ENCODE measurements around the gene NPIPB6.

NPIPB6 gene

DNA sequence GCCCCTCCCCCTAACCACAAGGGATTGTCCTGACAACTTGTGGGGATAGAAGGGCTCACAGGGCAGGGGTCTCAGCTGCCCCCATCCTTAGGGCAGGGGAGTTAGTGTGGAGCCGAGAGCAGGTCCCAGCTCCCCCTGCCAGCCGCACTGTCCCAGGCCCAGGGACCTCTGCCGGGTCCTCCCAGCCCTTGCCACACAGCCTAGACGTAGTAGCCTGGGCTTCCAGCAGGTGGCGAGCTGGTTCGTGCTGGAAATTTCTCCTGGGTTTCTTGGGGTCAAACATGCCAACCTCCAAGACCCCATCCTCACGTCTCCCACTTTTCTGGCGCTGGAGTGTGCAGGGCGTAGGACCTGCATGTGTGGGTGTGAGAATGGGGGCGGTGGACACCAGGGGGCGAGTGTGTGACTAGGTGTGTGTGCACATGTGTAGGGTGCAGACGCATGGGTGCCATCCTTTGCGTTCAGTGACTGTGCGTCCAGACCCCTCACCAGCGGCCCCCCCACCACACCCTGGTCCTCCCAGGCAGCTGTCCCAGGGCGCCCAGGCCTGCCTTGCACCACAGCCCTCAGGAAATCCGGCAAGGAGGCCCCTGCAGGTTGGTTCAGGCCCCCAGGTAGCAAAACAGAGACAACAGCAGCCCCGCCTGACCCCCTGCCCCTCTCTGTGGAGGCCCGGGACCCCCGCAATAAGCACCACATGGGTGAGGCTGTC, 41.5 kb downstream of the NPIPB6 start:
- DNase-seq: no peak

DNA sequence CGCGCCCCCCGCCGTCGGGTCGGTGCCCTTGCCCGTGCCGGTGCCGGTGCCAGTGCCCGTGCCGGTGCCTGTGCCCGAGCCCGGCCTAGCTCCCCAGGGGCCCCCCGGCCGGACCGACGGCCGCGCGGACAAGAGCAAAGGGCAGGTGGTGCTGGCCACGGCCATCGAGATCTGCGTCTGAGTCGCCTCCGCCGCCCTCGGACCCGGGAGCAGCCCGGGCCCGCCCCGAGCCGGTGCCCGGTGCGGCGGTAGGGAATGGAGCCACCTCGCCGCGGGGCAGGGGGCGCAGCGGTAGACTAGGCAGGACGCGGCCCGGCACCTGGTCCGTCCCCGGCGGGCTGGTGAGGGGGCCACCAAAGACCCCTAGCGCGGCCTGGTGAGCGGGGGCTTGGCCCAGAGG, 42.6 kb downstream of the NPIPB6 start:
- DNase-seq: no peak

DNA sequence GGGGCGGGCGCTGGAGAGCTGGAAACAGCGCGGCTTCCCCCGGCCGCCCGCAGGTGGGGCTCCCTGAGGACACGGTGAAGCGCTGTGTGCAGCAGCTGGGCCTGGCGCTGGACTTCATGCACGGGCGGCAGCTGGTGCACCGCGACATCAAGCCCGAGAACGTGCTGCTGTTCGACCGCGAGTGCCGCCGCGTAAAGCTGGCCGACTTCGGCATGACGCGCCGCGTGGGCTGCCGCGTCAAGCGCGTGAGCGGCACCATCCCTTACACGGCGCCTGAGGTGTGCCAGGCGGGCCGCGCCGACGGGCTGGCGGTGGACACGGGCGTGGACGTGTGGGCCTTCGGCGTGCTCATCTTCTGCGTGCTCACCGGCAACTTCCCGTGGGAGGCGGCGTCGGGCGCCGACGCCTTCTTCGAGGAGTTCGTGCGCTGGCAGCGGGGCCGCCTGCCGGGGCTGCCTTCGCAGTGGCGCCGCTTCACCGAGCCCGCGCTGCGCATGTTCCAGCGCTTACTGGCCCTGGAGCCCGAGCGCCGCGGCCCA, 43.2 kb downstream of the NPIPB6 start:
- no peak for DNase-seq

DNA sequence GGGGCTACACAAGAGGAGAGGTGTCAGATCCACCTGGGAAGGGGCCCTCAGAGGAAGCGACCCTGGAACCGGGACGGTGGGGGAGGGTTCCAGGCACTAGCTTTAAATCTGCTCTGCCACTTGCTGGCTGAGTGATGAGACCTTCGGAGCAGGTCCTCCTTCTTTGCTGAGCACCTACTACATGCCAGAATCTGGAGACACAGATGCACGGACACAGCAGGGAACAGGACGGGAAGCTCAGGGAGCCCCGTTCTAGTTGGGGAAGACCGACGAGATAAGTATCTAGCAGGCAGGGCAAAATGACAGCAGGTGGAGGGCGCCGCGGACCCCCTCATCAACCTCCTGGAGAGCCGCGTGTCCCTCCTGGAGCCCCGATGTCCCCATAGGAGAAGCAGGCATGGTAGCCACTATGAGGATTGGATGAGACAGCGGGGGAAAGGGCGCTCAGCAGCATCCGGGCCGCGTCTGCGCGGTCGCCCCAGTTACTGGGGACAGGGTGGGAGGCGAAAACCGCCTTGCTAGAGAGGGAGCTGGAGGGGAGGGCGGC, 43.8 kb downstream of the NPIPB6 start:
- DNase-seq: no peak

DNA sequence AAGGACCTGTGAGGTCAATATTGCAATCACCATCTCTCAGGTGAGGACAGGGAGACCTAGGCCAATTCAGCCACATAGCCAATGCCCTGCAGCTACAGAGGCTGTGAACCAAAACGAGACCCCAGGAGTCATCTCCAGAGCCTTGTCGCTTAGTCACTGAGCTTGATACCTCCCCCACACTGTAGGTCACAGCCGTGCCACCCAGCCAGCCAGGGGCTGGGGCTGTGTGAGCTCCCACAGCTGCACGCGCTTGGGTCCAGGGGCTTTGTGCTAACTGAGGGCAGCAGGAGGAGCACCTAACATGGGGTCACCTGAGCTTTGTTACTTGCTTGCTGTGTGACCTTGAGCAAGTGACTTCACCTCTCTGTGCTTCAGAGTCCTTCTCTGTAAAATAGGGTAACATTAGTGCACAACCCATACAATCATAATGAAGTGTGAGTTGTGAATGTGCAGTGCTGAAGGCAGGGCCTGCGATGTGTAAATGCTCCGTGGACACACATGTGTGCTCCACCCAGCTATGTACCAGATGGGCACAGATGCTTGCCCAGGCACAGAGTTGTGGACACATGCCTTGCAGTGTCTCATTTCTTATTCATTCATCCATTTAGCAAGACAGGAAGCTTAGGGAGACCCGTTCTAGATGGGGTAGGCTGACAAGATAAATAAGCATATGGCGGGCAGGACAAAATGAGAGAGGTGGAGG, 45.1 kb downstream of the NPIPB6 start:
- no peak for DNase-seq

DNA sequence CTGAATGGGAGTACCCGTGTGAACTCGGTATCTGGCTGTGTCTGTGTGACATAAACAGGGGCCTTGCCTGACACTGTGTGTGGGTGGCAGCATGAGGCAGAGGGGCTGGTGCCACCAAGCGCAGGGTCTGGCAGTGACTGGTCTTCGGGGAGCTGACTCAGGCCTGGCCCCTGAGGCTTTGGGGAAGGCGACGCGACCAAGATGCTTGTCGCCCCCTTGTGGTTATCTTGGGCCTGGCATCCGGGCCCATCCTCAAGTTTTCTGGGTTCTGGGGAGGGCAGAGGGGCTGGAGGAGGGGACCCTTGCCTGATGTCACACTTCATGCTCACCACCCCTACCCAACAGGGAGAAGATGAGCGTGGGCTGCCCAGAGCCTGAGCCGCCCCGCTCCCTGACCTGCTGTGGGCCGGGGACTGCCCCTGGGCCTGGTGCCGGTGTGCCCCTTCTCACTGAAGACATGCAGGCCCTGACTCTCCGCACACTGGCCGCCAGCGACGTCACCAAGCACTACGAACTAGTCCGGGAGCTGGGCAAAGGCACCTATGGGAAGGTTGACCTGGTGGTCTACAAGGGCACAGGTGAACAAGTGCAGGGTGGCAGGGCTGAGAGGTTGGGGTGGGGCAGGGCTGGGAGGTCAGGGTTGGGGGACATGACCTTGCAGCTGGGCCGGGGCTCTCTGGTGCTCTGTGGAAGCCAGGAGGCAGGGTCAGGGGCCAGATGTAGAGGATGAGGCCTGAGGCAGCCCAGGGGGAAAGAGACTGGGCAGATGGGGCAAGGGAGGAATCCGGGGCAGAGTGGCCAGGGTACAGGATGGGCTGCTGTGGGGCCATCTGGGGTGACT, 46.0 kb downstream of the NPIPB6 start:
- DNase-seq: no peak

DNA sequence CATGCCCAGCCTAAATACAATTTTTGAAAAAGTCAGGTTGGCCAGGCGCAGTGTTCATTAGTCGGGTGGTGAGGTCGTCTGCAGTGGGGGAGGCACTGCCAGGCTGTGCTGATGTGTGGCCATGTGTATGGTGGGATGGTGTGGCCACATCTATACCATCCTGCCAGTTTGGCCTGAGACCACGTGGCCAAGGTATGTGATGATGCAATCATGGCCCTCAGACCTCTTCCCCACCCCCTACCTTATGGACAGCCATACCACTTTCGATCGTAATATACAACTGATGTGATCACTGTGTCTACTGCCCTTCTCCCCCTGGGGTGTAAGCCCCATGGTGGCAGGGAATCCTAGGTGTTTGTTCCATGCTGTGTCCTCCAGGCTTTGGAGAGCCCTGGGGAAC, 47.3 kb downstream of the NPIPB6 start:
- no peak for DNase-seq

DNA sequence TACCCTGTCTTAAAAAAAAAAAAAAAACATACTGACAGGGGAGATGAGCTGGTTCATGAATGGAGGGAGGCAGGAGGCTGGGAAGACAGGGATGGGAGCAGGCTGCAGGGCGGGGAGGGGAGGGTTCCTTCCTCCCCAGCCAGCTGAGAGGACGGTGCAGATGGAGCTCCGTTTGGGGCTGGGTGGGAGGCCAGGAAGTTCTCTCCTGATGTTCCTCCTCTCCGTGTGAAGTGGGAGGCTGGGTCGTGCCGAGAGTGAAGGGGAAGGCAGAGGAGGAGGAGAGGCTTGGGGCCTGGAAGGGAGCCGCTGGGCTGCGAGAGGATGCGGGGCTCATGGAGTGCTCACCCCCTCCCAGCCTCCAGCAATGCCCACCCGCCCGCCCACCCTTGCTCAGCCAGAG, 49.7 kb downstream of the NPIPB6 start:
- DNase-seq: no peak

DNA sequence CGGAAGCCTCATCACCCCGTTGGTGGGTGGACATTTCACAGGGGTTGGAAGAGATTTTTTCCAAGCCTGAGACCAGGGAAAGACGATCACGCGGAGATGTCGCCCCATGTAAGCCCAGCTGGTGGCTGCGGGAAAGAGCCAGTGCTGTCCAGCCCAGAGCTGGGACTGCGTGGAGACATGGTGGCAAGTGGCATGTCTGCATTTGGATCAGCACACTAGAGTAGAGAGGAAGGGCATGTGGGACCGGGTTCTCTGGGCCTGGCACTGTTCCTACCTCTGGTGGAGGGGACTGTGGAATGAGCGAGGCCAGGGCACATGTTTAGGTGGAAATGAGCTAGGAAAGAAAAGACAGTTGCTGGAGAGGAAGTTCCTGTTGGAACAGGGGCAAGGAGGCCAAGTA, 51.0 kb downstream of the NPIPB6 start:
- DNase-seq: no peak

DNA sequence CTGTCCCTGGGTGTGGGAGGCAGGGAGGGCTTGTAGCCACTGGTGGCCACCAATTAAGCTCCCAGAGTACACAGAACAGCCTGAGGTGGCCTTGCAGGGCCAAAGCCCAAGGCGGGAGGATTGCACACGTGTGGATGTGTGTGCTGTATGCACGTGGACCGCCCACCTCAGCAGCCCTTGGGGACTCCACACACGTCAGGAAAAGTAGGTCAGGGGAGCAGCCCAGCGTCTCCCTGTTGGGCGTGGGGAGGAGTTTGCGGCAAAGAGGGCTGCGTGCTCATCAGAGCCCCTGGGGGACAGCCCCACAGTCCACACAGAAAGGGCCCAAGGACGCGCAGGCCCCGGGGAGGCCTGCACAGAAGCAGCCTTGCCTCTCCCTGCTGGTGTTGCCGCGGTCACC, 51.4 kb downstream of the NPIPB6 start:
- DNase-seq: no peak

DNA sequence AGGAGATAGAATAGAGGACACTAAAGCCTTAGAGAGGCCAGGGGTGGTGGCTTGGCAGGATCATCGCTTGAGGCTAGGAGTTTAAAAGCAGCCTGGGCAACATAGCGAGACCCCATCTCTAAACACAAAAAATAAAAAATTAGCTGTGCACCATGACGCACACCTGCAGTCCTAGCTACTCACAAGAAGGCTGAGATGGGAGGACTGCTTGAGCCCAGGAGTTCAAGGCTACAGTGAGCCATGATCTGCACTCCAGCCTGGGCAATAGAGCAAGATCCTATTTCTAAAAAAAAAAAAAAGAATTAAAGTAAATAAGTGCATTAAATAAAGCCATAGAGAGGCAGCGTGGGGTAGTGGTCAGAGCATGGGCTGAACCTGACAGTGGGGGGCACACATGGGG, 51.9 kb downstream of the NPIPB6 start:
- no peak for DNase-seq

DNA sequence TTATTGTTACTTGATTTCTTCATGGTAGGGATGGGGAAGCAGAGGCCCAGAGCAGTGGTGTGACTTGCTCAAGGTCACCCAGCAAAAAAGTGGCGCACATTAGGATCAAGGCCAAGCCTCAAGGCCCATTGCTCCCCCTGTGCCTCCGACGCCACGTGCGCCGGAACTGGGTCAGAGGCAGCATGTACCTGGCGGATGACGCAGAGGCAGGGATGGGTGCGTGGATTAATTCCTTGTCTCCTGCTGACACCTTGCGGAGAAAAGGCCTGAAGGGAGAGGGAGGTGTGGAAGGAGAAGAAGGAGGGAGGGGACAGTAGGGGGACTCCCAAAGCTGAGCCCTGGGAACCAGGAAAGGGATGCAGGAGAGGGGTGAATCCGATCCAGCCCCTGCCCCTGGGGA, 52.5 kb downstream of the NPIPB6 start:
- no peak for DNase-seq

DNA sequence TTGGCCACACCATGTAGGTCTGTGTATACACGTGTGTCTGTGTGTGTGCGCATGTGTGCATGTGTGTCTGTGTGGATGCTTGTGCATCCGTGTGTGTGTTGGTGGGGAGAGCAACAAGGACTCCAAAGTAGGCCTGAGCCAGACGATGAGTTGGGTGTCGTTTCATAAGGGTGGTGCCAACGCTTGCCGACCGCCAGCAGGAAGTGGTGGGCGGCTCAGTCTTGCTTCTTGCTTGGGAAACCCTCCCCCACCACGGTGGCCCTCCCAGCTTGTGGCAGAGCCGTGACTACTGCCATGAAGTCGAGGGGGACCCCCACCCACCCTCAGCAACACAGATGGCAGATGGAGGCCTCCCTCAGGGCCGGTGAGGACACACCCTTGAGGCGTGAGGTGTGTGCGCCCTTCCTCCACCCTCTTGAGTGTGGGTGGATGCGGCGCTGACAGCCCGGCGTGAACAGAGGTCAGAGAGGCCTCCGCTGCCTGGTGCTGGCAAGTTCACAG, 53.4 kb downstream of the NPIPB6 start:
- DNase-seq: no peak

DNA sequence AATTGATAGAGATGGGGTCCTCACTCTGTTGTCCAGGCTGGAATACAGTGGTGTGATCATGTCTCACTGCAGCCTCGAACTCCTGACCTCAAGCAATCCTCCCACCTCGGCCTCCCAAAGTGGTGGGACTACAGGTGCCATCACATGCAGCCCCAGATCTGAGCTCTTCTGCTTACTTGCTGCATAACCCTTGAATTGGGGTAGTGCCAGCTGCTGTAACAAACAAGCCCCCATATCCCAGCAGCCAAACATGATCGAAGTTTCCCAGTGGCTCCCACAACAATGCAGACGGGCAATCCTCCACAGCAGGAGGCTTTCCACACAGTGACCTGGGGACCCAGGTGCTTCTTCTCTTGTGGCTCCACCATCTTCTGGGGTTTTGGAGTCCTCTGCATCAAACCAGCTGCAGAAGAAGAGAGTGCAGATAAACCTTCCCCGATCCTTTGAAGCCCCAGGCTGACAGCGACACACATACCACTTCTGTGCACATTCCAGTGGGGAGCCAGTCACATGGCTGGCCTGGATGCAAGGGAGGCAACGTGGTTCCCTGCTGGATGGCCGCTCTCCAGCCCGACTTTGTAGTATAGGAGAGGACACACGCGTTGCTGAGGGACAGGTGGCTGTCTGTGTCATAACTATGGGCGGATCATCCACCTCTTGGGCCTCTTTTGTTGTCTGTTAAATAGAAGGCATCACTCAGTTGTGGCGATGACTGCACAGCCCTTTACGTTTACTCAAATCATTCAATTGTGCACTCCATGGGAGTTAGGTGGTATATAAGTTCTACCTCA, 54.3 kb downstream of the NPIPB6 start:
- DNase-seq: no peak

DNA sequence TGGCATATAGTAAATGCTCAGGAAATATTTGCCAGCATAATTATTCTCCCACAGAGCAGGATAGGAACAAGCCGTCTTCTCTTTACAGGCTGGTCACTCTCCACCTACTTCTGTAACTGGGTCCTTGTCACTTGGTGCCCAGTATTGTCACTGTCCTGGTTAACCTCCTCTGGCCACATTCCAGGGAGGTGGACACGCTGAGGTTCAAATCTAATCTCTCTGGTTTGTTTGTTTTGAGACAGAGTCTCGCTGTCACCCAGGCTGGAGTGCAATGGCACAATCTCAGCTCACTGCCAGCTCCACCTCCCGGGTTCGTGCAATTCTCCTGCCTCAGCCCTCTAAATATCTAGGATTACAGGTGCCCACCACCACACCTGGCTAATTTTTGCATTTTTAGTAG, 55.4 kb downstream of the NPIPB6 start:
- DNase-seq: no peak

DNA sequence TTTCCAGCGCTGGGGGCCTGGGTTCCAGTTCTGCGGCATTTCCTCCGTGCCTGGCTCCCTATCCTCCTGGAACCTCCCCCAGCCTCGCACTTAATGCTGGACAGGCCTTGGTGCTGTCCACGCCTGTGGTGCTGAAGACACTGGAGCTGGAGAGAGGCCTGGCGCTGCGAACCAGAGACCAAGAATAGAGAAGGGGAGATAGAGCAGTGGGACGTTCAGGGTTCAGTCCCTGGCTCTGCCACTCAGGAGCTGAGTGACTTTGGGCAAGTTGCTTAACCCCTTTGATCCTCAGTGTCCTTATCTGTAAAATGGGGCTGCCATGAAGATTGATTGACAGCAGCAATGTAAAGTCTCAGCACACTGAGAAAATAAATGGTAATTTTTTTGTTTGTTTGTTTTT, 59.1 kb downstream of the NPIPB6 start:
- no peak for DNase-seq

DNA sequence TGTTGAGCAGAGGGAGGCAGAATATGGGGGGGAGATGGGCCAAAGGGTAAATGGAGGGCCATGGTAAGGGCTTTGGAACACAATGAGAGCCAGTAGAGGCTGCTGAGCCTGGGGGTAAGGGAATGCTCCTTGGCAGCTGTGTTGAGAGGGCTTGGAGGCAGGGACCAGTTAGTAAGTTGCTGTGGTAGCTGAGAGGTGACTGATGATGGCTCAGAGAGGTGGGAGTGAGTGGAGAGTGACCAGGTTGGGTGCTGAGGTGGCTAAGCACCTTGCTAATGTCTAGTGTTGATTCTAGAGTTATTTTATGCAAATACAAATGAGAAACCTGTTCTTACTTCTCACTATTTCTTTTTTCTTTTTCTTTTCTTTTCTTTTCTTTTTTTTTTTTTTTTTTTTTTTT, 60.2 kb downstream of the NPIPB6 start:
- DNase-seq: no peak

DNA sequence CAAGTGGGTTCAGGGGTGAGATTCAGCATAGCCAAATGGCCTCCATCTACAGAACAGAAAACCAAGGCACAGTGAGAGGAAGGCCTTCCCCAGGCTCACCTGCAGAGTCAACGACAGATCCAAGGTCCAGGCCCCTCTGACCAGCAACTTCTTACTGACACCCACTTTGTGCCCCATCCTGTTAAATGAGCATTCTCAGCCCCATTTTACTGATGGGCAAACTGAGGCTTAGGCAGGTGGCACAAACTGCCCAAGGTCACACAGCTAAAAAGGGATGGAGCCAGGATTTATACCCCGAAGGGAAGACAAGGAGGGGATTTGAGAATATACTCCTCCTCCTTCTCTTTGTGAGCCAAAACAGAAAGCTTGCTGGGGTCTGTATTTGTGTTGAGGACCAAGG, 61.7 kb downstream of the NPIPB6 start:
- no peak for DNase-seq

DNA sequence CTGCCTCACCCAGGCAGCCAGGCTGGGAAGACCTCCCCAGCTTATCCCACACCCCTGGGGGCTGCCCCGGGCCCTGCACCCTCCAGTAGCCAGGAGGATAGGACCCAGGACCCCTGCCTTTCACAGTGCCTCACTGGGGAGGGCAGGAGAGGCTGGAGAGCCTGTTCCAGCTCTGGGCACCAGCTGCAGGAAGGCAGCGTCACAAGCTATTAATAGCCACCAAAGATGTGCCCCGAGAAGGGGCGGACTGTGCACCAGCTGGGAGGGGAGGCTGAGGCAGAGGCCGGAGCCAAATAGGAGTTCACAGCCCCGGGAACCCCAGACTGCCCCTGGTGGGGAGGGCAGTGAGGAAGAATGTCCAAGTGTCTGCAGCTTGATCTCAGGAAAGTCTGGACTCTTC, 62.2 kb downstream of the NPIPB6 start:
- DNase-seq: no peak

DNA sequence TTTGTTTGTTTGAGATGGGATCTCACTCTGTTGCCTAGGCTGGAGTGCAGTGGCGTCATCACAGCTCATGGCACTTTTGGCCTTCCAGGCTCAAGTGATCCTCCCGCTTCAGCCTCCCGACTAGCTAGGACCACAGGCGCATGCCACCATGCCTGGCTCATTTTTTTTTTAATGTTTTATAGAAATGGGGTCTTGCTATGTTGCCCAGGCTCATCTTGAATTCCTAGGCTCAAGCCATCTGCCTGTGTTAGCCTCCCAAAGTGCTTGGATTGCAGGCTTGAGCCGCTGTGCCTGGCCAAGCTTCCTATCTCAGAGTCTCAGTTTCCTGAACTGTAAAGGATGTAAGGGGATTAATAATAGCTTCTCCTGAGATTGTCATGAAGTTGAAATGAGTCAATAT, 63.0 kb downstream of the NPIPB6 start:
- DNase-seq: no peak

DNA sequence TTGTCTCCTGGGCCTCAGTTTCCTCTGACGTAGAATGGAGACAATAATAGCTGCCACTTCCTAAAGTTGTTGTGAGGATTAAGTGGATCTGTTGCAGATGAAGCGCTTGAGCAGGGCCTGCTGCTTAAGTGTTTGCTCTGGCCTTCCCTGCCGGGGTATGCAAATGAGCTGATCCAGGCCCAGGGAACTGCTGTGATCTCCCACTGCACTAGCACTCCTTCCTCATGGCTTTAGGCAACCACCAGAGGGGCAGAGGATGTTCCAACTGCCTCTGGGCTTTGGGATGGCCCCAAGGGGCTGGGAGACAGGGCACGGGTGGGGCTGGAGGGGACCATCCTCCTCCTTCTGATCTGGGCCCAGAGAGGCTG, 64.8 kb downstream of the NPIPB6 start:
- peak; percentile 45 for DNase-seq

DNA sequence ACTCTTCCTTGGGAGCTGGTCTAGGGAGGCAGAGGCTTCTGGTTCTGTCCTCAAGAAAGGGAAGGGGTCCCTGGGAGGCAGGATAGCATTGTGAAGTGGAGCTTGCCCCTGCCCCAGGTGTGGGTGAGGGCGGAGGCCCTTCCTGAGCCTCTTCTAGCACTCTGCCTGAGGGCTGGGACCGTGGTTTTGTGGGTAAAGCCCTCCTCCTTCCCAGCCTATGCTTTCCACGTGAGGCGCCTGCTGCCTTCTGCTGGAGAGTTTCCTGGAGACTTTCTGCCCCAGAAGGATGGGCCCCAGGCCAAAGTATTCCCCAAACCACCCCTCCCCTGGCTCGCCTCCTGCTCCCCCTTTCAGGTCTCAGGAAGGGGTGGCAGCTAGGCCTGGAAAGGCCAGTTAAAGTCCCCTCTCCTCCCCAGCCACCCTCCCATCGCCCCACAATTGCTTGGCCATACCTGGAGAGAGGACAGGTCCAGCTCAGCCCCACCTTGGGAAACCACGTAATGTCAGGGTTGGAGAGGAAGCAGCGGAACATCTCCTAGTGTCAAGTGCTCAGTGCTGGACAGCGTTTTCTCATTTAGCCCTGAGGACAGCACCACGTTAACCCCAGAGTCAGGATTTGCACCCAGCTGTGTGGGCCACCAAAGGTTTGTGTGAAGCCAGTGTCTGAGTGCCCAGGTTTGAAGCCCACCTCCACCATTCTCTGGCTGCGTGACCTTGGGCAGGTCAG, 65.4 kb downstream of the NPIPB6 start:
- DNase-seq: no peak
